Panc1 (cell line): Measurements from ENCODE around the gene CRYZ.

Experiments
- CTCF ChIP-seq: fragments of 450-650 bp; IDR thresholded peaks from 2 replicates; pipeline ENCODE4 v1.5.1; 2017; ENCODE audit warnings: mild to moderate bottlenecking
- POLR2AphosphoS5 ChIP-seq: IDR thresholded peaks from 2 replicates; pipeline ENCODE4 v1.6.1; 2012; ENCODE audit warnings: mild to moderate bottlenecking, low read depth, low read length, moderate library complexity
- TCF7L2 ChIP-seq: IDR thresholded peaks from 2 replicates; pipeline ENCODE4 v1.6.1; 2011; ENCODE audit warnings: mild to moderate bottlenecking, low read depth, low read length, inconsistent platforms

- TF ChIP-seq POLR2AphosphoS5 (no peak), TCF7L2 (no peak), CTCF (peak; percentile 78; the same call in 1 of the 2 replicates)
These were observed 994 bp upstream of the CRYZ start for GRCh38 chr1:74733604-74734484.
